ENCODE data around the gene F2.
"Not testable (repeated sequence)": the region's sequence is repeated elsewhere in the genome, so short reads cannot be mapped to it uniquely, and the experiment has no call there.

F2 gene

DNA sequence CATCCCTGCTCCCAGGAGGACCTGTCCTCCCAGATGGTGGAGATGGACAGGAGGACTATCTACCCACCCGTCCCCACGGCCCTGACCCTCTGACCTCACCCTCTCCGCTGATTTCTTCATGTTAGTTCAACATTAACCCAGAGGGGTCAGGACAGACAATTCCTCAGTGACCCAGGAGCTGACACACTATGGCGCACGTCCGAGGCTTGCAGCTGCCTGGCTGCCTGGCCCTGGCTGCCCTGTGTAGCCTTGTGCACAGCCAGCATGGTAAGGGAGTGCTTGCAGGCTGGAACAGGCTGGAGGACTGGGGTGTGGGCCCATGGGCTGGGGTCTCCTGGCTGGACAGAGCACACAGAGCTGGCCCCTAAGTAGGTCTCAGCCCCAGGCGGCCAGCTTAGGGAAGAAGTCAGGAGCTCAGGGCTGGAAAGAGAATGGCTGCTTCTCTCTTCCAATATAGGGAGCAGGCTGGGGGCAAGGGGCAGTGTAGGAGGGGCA, at the start of gene F2:
F2 (plus strand) TSS at position 166 of the 495 bp plus-strand sequence; CDS start at position 189, 23 bp downstream.
- DNase-seq (ENCODE audit: low spot score) = no peak
- no peak for TF ChIP-seq CTCF (IDR thresholded peaks at IDR 0.05; ENCODE audit: extremely low read depth, missing control alignments)

GRCh38 chr11:46669711-46670139, 49.3 kb upstream of the F2 start:
- no peak for DNase-seq (ENCODE audit: low spot score)
- TF ChIP-seq CTCF (IDR thresholded peaks at IDR 0.05; ENCODE audit: extremely low read depth, missing control alignments) = peak; percentile 13

- DNase-seq (ENCODE audit: low spot score) = not testable (repeated sequence)
Measured at GRCh38 chr11:46670521-46670920, 48.5 kb upstream of the F2 start.

GRCh38 chr11:46671958-46672315, 47.1 kb upstream of the F2 start:
- no peak for DNase-seq (ENCODE audit: low spot score)
- no peak for TF ChIP-seq CTCF (IDR thresholded peaks at IDR 0.05; ENCODE audit: extremely low read depth, missing control alignments)

GRCh38 chr11:46672381-46672839, 46.6 kb upstream of the F2 start:
- no peak for TF ChIP-seq CTCF (IDR thresholded peaks at IDR 0.05; ENCODE audit: extremely low read depth, missing control alignments)
- no peak for DNase-seq (ENCODE audit: low spot score)

GRCh38 chr11:46673713-46674462, 45.1 kb upstream of the F2 start:
- no peak for DNase-seq (ENCODE audit: low spot score)
- no peak for TF ChIP-seq CTCF (IDR thresholded peaks at IDR 0.05; ENCODE audit: extremely low read depth, missing control alignments)

- TF ChIP-seq CTCF (IDR thresholded peaks at IDR 0.05; ENCODE audit: extremely low read depth, missing control alignments) = no peak
- DNase-seq (ENCODE audit: low spot score) = no peak
Measured at GRCh38 chr11:46674463-46675287, 44.3 kb upstream of the F2 start.

Measured in GM20000 (cell line).